Measurements from ENCODE around the gene KHSRP. TPM values are rescaled to one million over a fixed set of nuclear protein-coding genes. Genes with fewer than 3 reads are reported as not detected.

Gene KHSRP
- total and polyA plus RNA-seq, 2 of the 13 experiments (the other 11 are each of a cell fraction or from before 2014, with no cell fraction given) = 72.1 to 129 TPM

GRCh38 chr19:6402837-6403608 lies 21.6 kb downstream of the KHSRP start (continued):
- TF ChIP-seq ZNF552 (CRISPR knock-in tag; IDR thresholded peaks at IDR 0.05; ENCODE audit: borderline replicate concordance) (no peak), HMG20A (CRISPR knock-in tag; IDR thresholded peaks at IDR 0.05; ENCODE audit: borderline replicate concordance) (peak; percentile 56; the same call in 1 of the 2 replicates), BORCS8-MEF2B (CRISPR knock-in tag; IDR thresholded peaks at IDR 0.05) (0 out of 2 replicates have a peak, but pooled peaks have one; percentile 13), RFXAP (CRISPR knock-in tag; IDR thresholded peaks at IDR 0.05; ENCODE audit: borderline replicate concordance) (peak; percentile 95), BHLHE40 (IDR thresholded peaks at IDR 0.05; ENCODE audit: low read length) (no peak), HDAC2 (CRISPR knock-in tag; IDR thresholded peaks at IDR 0.05) (peak; percentile 62), SRY (CRISPR knock-in tag; IDR thresholded peaks at IDR 0.05) (no peak), NKX3-1 (CRISPR knock-in tag; IDR thresholded peaks at IDR 0.05) (no peak), HNRNPUL1 (IDR thresholded peaks at IDR 0.05; ENCODE audit: low read depth, low read length) (no peak), ZNF570 (CRISPR knock-in tag; IDR thresholded peaks at IDR 0.05; ENCODE audit: borderline replicate concordance) (no peak), ZNF879 (CRISPR knock-in tag; IDR thresholded peaks at IDR 0.05) (no peak), ZNF24 (IDR thresholded peaks at IDR 0.05) (no peak), MYNN (CRISPR knock-in tag; IDR thresholded peaks at IDR 0.05; ENCODE audit: low read depth) (peak; percentile 98), NR1H2 (CRISPR knock-in tag; IDR thresholded peaks at IDR 0.05; ENCODE audit: borderline replicate concordance, low read depth) (no peak), ZNF569 (CRISPR knock-in tag; IDR thresholded peaks at IDR 0.05; ENCODE audit: borderline replicate concordance) (no peak), ZNF350 (CRISPR knock-in tag; IDR thresholded peaks at IDR 0.05; ENCODE audit: borderline replicate concordance, low read depth) (no peak), KDM6A (CRISPR knock-in tag; IDR thresholded peaks at IDR 0.05; ENCODE audit: low read depth) (no peak), KLF6 (CRISPR knock-in tag; IDR thresholded peaks at IDR 0.05) (no peak), HNRNPH1 (optimal IDR thresholded peaks at IDR 0.05; ENCODE audit: low read depth, low read length) (no peak), GFI1 (CRISPR knock-in tag; IDR thresholded peaks at IDR 0.05; ENCODE audit: borderline replicate concordance) (peak; percentile 94), TFAP4 (IDR thresholded peaks at IDR 0.05; ENCODE audit: borderline replicate concordance, low read depth) (peak; percentile 81), ZNF362 (CRISPR knock-in tag; IDR thresholded peaks at IDR 0.05; ENCODE audit: borderline replicate concordance) (peak; percentile 95)
- TF ChIP-seq, protein P1, sequence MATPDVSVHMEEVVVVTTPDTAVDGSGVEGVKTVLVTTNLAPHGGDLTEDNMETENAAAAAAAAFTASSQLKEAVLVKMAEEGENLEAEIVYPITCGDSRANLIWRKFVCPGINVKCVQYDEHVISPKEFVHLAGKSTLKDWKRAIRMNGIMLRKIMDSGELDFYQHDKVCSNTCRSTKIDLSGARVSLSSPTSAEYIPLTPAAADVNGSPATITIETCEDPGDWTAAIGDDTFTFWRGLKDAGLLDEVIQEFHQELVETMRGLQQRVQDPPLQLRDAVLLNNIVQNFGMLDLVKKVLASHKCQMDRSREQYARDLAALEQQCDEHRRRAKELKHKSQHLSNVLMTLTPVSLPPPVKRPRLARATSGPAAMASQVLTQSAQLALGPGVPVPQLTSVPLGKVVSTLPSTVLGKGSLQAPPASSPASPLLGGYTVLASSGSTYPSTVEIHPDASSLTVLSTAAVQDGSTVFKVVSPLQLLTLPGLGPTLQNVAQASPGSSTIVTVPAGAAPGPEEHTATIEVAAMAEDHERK (CRISPR knock-in tag; IDR thresholded peaks at IDR 0.05; ENCODE audit: low read depth) = no peak
- TF ChIP-seq, protein P2, sequence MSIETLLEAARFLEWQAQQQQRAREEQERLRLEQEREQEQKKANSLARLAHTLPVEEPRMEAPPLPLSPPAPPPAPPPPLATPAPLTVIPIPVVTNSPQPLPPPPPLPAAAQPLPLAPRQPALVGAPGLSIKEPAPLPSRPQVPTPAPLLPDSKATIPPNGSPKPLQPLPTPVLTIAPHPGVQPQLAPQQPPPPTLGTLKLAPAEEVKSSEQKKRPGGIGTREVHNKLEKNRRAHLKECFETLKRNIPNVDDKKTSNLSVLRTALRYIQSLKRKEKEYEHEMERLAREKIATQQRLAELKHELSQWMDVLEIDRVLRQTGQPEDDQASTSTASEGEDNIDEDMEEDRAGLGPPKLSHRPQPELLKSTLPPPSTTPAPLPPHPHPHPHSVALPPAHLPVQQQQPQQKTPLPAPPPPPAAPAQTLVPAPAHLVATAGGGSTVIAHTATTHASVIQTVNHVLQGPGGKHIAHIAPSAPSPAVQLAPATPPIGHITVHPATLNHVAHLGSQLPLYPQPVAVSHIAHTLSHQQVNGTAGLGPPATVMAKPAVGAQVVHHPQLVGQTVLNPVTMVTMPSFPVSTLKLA (IDR thresholded peaks at IDR 0.05) = no peak
- TF ChIP-seq, protein P3, sequence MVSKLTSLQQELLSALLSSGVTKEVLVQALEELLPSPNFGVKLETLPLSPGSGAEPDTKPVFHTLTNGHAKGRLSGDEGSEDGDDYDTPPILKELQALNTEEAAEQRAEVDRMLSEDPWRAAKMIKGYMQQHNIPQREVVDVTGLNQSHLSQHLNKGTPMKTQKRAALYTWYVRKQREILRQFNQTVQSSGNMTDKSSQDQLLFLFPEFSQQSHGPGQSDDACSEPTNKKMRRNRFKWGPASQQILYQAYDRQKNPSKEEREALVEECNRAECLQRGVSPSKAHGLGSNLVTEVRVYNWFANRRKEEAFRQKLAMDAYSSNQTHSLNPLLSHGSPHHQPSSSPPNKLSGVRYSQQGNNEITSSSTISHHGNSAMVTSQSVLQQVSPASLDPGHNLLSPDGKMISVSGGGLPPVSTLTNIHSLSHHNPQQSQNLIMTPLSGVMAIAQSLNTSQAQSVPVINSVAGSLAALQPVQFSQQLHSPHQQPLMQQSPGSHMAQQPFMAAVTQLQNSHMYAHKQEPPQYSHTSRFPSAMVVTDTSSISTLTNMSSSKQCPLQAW (CRISPR knock-in tag; IDR thresholded peaks at IDR 0.05) = no peak
